ENCODE results near the gene TOP2B.

The TOP2B gene, protein sequence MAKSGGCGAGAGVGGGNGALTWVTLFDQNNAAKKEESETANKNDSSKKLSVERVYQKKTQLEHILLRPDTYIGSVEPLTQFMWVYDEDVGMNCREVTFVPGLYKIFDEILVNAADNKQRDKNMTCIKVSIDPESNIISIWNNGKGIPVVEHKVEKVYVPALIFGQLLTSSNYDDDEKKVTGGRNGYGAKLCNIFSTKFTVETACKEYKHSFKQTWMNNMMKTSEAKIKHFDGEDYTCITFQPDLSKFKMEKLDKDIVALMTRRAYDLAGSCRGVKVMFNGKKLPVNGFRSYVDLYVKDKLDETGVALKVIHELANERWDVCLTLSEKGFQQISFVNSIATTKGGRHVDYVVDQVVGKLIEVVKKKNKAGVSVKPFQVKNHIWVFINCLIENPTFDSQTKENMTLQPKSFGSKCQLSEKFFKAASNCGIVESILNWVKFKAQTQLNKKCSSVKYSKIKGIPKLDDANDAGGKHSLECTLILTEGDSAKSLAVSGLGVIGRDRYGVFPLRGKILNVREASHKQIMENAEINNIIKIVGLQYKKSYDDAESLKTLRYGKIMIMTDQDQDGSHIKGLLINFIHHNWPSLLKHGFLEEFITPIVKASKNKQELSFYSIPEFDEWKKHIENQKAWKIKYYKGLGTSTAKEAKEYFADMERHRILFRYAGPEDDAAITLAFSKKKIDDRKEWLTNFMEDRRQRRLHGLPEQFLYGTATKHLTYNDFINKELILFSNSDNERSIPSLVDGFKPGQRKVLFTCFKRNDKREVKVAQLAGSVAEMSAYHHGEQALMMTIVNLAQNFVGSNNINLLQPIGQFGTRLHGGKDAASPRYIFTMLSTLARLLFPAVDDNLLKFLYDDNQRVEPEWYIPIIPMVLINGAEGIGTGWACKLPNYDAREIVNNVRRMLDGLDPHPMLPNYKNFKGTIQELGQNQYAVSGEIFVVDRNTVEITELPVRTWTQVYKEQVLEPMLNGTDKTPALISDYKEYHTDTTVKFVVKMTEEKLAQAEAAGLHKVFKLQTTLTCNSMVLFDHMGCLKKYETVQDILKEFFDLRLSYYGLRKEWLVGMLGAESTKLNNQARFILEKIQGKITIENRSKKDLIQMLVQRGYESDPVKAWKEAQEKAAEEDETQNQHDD (N-terminal part only)

DNA sequence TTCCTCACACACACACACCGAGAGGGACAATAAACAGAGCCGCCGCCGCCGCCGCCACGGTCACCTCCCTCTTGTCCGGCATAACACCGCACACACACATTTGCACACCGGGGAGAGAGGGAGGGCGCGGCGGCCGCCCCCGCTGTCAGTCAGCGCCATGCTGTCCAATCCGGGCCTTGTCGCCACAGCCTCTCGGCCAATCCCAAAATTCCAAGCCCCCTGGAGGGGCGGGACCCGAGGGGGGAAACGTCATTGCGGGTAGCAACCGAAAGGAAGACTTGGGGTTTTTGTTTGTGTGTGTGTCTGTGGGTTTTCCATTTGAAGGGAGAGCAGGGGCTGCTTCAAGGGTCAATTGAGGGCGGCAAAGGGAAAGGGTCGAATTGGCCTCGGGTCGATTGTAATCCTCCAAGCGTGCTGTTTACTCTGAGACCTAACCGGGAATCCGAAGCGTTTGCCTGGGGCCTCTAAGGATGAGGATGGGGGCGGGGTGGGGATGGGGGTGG is at the start of gene TOP2B:
Gene TOP2B, minus strand, starts transcription at position 96 of the 503 bp plus-strand sequence. CDS start 610 bp downstream, outside the sequence.
- peak; percentile 96 for DNase-seq (ENCODE audit: low spot score)

GRCh38 chr3:25713341-25713985 is 48.8 kb upstream of the TOP2B start:
- peak; percentile 51 for DNase-seq (ENCODE audit: low spot score)

DNA sequence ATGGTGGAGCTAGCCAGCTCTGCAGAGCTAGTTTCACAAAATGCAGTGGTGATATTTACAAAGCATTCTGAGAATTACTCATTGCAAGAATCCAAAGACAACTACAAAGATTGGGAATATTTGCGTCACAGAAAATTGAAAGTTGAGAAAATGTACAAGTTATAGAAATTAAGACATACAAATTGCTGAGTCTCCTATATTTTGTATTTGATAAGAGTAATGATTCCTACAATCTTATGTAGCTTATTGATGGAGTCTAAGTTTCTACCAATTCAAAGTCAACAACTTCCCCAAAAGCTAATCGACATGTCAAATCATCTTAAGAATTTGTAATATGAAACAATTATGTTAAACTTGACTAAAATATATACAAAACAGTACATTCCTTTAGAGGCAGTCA is 46.4 kb upstream of the TOP2B start:
- DNase-seq (ENCODE audit: low spot score): no peak

- DNase-seq (ENCODE audit: low spot score): no peak
Measured at GRCh38 chr3:25708036-25708435, 43.3 kb upstream of the TOP2B start.

DNA sequence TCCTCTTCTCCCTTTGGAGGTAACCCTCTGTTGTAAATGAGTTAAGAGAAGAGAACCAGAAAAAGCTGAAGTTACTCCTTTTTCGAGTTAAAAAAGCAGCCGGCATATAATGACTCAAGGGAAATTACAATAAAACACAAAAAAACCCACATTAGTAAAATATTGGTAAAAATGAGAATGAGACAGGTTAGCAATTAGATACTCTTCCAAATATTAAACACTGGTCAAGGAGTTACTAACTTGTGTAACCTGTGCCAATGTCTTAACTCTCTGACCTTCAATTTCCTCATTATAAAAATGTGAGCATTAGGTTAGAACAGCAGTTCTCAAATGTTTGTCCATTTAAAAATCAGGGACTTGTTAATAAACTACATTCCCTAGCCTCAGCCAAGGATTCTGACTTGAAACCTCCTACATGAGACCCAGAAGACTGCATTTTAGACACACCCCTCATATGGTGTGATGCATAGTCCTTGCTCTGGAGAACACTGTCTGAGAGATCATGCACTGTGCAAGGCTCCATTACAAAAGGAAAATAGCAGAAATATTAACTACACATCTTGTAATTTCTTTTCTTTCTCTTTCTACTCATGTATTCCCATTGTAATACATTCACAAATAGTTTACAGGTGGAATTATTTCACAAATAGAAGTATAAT is 42.7 kb upstream of the TOP2B start:
- no peak for DNase-seq (ENCODE audit: low spot score)

DNA sequence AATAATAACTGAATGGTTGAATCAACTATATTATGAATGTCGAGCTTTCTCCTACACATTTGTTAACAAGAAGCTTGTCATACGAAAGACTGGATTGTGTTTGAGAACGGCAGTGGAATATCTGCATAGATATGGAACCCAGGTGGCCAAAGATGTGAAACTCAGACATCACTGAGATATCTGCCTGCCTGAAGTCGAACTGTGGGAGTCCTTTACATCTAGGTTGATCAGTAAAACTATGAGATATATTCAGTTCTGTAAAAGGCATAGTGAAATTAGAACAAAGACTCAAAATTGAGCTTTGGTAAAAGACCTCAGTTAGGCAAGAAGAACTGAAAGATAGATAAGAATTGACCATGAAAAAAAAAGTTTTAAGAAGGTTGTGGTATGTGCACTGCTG is 41.5 kb upstream of the TOP2B start:
- no peak for DNase-seq (ENCODE audit: low spot score)

- DNase-seq (ENCODE audit: low spot score): no peak
Measured at GRCh38 chr3:25697553-25697952, 32.8 kb upstream of the TOP2B start.

DNA sequence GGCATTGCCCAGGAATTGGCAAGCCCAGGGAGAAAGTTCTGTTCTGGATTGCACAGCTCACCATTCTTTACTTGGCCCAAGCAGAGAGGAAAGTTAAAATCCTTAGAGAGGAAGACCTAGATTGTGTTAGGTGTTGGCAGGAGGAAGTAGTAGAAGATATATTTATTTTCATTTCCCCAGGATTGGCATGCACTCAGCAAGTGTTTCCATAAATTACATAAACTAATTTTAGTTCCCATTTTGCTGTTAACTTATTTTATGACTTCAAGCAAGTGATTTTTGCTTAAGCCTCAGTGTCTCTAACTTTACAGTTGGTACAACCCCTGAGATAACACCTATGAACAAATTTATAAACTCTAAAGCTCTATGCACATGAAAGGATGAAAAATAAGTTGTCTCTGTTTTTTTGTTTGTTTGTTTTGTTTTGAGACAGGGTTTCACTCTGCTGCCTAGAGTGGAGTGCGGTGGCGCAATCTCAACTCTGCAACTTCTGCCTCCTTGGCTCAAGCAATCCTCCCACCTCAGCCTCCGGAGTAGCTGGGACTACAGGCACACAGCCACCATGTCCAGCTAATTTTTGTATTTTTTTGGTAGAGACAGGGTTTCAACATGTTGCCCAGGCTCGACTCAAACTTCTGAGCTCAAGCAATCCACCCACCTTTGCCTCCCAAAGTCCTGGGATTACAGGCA is 31.2 kb upstream of the TOP2B start:
- no peak for DNase-seq (ENCODE audit: low spot score)

- no peak for DNase-seq (ENCODE audit: low spot score)
Measured at GRCh38 chr3:25693238-25693637, 28.5 kb upstream of the TOP2B start.

GRCh38 chr3:25692341-25692740 is 27.6 kb upstream of the TOP2B start:
- DNase-seq (ENCODE audit: low spot score): no peak

DNA sequence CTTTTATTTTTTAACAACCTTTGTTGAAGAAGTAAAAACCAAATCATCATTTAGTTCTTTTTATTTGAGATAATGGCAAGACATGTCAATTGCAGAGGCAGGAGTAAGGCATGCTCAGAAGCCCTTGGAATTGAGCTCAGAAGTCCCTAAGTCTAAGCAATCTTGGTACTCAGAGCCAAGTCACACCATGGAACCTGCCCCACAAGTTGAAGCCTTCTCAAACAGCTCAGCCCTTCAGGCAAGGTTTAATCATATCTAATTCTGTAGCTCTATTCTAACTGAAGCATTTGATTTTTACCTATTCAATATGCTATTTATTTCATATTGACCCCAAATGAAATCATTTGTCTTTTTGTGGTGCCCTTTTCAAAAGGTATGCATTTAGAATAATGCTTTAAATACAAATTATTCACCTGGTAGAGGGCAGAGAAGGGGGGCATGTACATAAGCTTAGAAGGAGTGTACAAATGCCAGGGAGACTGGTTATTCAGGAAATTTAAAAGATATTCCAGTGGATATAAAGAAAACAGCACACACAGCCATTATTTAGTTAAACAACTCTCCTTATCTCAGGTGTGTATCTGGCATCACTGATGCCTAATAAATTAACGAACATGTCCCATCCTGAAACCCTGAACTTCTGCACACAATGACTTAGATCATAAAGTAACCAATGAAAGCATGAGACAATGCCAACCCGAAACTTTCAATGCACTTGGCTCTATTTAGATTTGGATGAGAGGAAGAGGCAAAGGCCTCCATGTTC is 26.2 kb upstream of the TOP2B start:
- no peak for DNase-seq (ENCODE audit: low spot score)

- no peak for DNase-seq (ENCODE audit: low spot score)
Measured at GRCh38 chr3:25689226-25689625, 24.5 kb upstream of the TOP2B start.

DNA sequence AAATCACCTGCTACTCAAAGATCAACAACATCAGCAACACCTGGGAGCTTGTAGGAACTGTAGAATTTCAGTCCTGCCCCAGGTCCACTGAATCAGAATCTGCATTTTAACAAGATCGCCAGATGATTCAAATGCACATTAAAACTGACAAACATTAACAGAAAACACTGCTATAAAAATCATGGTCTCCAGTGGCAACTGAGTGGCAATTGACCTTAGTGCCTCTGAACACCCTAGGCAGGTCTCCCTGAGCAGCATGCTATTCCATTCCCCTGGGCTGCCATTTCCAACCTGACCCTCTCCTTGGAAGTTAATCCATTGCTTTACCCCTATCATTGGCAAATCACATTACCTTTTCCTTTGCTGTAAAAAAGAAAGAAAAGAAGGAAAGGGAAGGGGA is 23.0 kb upstream of the TOP2B start:
- DNase-seq (ENCODE audit: low spot score): no peak

GRCh38 chr3:25686766-25687165 is 22.1 kb upstream of the TOP2B start:
- DNase-seq (ENCODE audit: low spot score): no peak

- no peak for DNase-seq (ENCODE audit: low spot score)
Measured at GRCh38 chr3:25683882-25684281, 19.2 kb upstream of the TOP2B start.

GRCh38 chr3:25683410-25683809 is 18.7 kb upstream of the TOP2B start:
- DNase-seq (ENCODE audit: low spot score): no peak

DNA sequence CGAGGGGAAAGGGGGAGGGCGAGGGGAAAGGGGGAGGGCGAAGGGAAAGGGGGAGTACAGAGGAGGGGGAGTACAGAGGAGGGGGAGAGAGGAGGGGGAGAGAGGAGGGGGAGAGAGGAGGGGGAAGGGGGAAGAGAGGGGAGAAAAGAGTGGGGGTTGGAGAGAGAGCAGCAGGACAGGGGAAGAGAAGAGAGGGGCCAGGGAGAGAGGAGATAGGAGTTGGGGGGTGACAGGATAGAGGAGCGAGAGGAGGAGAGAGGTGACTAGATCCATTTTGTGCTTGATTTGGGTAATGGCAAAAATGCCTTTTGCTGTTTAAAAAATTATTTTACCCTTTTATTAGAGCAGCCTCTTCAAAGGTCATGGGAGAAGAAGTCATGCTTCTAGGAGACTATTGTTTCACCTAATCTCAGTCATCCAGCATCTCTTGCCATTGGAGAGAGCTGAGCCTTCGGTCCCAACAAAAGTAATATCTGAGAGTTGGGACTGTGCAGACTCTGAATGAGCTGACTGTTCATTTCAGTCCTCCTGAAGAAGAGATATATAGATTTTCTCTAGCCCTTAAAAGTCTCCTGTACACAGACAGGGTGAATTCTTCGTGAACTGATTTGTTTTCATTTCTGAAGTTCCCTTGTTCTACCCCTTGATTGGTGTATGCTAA is 15.1 kb upstream of the TOP2B start:
- no peak for DNase-seq (ENCODE audit: low spot score)

DNA sequence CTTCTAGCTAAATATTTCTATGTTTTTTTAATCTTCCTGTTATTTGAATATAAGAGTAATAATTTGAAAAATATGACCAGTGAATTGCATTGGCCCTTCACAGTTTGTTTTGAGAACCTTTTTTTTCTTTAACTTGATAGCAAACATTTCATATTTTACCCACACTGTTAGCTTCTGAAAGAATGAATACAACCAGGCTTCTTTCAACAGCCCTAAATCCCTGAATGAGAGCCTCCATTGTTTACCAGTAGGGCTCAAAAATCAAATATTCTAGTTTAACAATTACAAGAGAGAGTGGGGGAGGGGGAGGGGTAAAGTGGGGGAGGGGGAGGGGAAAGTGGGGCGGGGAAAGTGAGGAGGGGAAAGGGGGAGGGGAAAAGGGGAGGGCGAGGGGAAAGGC is 14.5 kb upstream of the TOP2B start:
- no peak for DNase-seq (ENCODE audit: low spot score)

GRCh38 chr3:25678581-25678980 is 13.9 kb upstream of the TOP2B start:
- DNase-seq (ENCODE audit: low spot score): peak; percentile 40
